ENCODE measurements around the gene PIMREG.

DNA sequence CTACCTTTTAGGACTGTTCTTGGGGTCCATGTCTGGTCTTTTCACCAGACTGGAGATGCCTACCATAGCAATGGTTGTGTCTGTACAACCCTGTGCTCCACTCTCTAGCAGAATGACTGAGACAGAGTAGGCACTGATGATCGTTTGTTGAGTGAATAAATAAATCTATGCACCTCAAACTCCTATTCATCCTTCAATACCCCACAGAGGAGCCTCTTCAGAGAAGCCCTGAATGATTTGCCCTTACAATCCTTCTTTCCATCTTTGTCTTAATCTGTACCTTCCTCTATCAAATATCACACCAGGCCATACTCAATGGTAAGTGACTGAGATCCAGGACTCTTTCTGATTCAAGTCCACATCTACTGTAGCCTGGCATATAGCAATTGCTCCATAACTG is 23.3 kb downstream of the PIMREG start:
- no peak for TF ChIP-seq FOXP2 (optimal IDR thresholded peaks at IDR 0.05; ENCODE audit: borderline replicate concordance, extremely low read depth, extremely low read length, insufficient read depth)
- no peak for TF ChIP-seq POLR2AphosphoS5 (IDR thresholded peaks at IDR 0.05; ENCODE audit: low read depth, low read length)
- TF ChIP-seq REST (IDR thresholded peaks at IDR 0.05; ENCODE audit: insufficient read depth in 1 of 2, low read depth in 2 of 2, low read length in 2 of 2), result no peak
- no peak for TF ChIP-seq SIN3A (IDR thresholded peaks at IDR 0.05; ENCODE audit: borderline replicate concordance, insufficient read depth, low read length)
- no peak for TF ChIP-seq TAF1 (IDR thresholded peaks at IDR 0.05; ENCODE audit: borderline replicate concordance, insufficient read depth, low read length)
